ENCODE results near the gene ITGA3.

DNA sequence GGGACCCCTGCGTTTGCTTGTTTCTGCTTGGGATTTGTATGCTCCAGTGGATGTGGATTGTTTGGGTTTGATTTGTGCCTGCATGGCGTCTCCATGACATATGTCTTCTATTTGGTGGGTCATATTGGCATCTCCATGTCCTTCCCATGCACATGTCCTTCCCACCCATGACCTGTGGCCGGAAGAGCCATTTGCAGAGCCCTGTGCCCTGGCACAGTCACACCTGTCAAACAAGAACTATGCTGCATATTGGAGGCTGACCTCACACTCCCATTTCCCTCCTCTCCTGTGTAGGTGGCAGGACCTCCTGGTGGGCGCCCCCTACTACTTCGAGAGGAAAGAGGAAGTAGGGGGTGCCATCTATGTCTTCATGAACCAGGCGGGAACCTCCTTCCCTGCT lies 15.8 kb downstream of the ITGA3 start:
- TF ChIP-seq, protein P1, sequence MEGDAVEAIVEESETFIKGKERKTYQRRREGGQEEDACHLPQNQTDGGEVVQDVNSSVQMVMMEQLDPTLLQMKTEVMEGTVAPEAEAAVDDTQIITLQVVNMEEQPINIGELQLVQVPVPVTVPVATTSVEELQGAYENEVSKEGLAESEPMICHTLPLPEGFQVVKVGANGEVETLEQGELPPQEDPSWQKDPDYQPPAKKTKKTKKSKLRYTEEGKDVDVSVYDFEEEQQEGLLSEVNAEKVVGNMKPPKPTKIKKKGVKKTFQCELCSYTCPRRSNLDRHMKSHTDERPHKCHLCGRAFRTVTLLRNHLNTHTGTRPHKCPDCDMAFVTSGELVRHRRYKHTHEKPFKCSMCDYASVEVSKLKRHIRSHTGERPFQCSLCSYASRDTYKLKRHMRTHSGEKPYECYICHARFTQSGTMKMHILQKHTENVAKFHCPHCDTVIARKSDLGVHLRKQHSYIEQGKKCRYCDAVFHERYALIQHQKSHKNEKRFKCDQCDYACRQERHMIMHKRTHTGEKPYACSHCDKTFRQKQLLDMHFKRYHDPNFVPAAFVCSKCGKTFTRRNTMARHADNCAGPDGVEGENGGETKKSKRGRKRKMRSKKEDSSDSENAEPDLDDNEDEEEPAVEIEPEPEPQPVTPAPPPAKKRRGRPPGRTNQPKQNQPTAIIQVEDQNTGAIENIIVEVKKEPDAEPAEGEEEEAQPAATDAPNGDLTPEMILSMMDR (IDR thresholded peaks at IDR 0.05), result no peak
- TF ChIP-seq POLR2A (IDR thresholded peaks at IDR 0.05), result no peak
